ENCODE results near the gene CRADD.

GRCh38 chr12:93653079-93653478 lies 24.1 kb upstream of the CRADD start:
- no peak for TF ChIP-seq CTCF (IDR thresholded peaks at IDR 0.05)
- TF ChIP-seq POLR2A (IDR thresholded peaks at IDR 0.05): no peak
- TF ChIP-seq POLR2AphosphoS5 (IDR thresholded peaks at IDR 0.05): no peak
- no peak for TF ChIP-seq EP300 (IDR thresholded peaks at IDR 0.05)

Data from suprapubic skin (tissue), 4 donors.